Skeletal muscle satellite cell (primary cell): ENCODE measurements around the gene FARP1.

Experiments used
- H3K27me3 ChIP-seq: 2 replicates; pipeline ENCODE4 v1.7.0; 2013; ENCODE audit warnings: low read length; ENCODE audit not compliant: control insufficient read depth, insufficient read depth
- H3K36me3 ChIP-seq: 2 replicates; pipeline ENCODE4 v1.7.0; 2013; ENCODE audit warnings: mild to moderate bottlenecking, control low read depth, low read length; ENCODE audit not compliant: insufficient read depth
- H3K4me1 ChIP-seq: 2 replicates; pipeline ENCODE4 v1.7.0; 2013; ENCODE audit warnings: low read length; ENCODE audit not compliant: control insufficient read depth, insufficient read depth
- H3K4me2 ChIP-seq: 2 replicates; pipeline ENCODE4 v1.7.0; 2013; ENCODE audit warnings: mild to moderate bottlenecking, low read length
- H3K4me3 ChIP-seq: 2 replicates; pipeline ENCODE4 v1.7.0; 2013; ENCODE audit warnings: low read length
- H3K9ac ChIP-seq: 2 replicates; pipeline ENCODE4 v1.7.0; 2013; ENCODE audit warnings: mild to moderate bottlenecking, low read depth, low read length, moderate library complexity
- H3K9me3 ChIP-seq: replicated peaks from 2 replicates; pipeline ENCODE4 v1.7.0; 2013; ENCODE audit warnings: mild to moderate bottlenecking, control low read depth, low read length

FARP1 gene

GRCh38 chr13:98310485-98311199 is 167.7 kb downstream of the FARP1 start:
- Histone ChIP-seq H3K9ac (no peak overlapping the region), H3K36me3 (no peaks in the 10 kb centered on the region), H3K4me3 (no peak overlapping the region), H3K4me1 (no peaks in the 10 kb centered on the region), H3K9me3 (no peaks in the 10 kb centered on the region), H3K27me3 (no peaks in the 10 kb centered on the region), H3K4me2 (no peak overlapping the region)

DNA sequence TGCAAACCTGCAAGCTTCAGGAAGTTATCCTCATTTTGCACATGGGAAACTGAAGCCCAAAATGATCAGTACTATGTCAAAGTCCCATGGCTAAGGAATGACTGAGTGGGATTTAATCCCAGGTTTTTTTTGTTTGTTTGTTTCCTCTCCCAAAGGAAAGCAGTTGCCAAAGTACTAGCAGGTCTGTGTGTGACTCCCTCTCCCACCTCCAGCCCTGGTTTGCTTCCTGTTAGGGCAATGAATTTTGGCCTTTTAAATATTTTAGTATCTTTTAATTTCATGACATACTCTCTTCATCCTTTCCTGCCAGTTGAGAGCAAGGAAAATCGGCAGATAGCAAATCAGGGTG is 168.3 kb downstream of the FARP1 start:
- Histone ChIP-seq H3K4me3 (no peak overlapping the region), H3K9ac (no peak overlapping the region), H3K27me3 (no peaks in the 10 kb centered on the region), H3K9me3 (no peaks in the 10 kb centered on the region), H3K36me3 (no peaks in the 10 kb centered on the region), H3K4me2 (no peak overlapping the region), H3K4me1 (no peaks in the 10 kb centered on the region)

- Histone ChIP-seq H3K36me3 (no peaks in the 10 kb centered on the region), H3K4me1 (no peaks in the 10 kb centered on the region), H3K27me3 (no peaks in the 10 kb centered on the region), H3K4me3 (no peak overlapping the region), H3K4me2 (no peak overlapping the region), H3K9me3 (no peaks in the 10 kb centered on the region), H3K9ac (no peak overlapping the region)
Measured at GRCh38 chr13:98312606-98313005, 169.7 kb downstream of the FARP1 start.

- Histone ChIP-seq H3K36me3 (no peaks in the 10 kb centered on the region), H3K4me2 (no peak overlapping the region), H3K4me3 (no peak overlapping the region), H3K9me3 (no peaks in the 10 kb centered on the region), H3K9ac (no peak overlapping the region), H3K4me1 (no peaks in the 10 kb centered on the region), H3K27me3 (no peaks in the 10 kb centered on the region)
Measured at GRCh38 chr13:98313023-98313921, 170.4 kb downstream of the FARP1 start.

DNA sequence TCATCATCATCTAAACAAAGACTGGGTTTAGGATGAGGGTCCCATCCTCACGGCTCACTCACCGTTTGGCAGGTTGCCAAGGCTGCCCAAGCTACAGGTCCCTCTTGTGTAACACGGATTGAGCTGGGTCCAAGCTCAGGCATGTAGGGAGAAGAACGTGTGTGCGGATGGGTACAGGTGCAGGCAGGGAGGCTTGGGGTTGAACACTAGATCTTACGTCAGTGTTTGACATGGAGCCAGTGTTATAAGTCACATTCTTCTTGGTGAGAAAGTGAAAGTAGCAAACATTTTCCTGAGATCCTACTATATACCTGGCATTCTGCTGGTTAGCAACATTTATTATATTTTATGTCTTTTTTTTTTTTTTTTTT is 171.0 kb downstream of the FARP1 start:
- no peaks in the 10 kb centered on the region for H3K4me1 ChIP-seq
- no peaks in the 10 kb centered on the region for H3K36me3 ChIP-seq

DNA sequence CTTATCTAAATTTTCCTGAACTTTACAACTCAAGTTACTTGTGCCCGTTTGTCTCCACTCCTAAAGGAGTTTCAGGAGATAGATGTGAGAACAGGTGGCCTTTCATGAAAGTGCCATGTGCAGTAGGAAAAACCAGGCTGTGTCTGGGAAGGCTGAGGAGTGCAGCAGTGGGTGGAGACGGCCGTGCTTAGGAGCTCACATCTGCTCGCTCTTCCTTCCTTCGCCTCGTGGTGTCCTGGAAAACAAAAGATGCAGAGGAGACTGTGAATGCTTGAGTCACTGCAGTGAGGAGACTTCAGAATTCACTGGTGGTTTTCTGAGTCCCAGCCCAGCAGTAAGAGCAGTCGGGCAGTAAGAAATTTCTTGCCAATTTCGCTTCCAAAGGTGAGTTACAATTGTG is 172.6 kb downstream of the FARP1 start:
- Histone ChIP-seq H3K9me3 (no peaks in the 10 kb centered on the region), H3K36me3 (no peaks in the 10 kb centered on the region), H3K4me2 (no peak overlapping the region), H3K9ac (no peak overlapping the region), H3K4me3 (no peak overlapping the region), H3K27me3 (no peaks in the 10 kb centered on the region), H3K4me1 (no peaks in the 10 kb centered on the region)

More for the DNA sequence above, 171.0 kb downstream of the FARP1 start:
- H3K4me3 ChIP-seq = no peak overlapping the region
- H3K9me3 ChIP-seq = no peaks in the 10 kb centered on the region
- no peak overlapping the region for H3K9ac ChIP-seq
- H3K4me2 ChIP-seq = no peak overlapping the region
- H3K27me3 ChIP-seq = no peaks in the 10 kb centered on the region

GRCh38 chr13:98315902-98316301 is 173.0 kb downstream of the FARP1 start:
- Histone ChIP-seq H3K36me3 (no peaks in the 10 kb centered on the region), H3K27me3 (no peaks in the 10 kb centered on the region), H3K9ac (no peak overlapping the region), H3K9me3 (no peaks in the 10 kb centered on the region), H3K4me1 (no peaks in the 10 kb centered on the region), H3K4me3 (no peak overlapping the region), H3K4me2 (no peak overlapping the region)

DNA sequence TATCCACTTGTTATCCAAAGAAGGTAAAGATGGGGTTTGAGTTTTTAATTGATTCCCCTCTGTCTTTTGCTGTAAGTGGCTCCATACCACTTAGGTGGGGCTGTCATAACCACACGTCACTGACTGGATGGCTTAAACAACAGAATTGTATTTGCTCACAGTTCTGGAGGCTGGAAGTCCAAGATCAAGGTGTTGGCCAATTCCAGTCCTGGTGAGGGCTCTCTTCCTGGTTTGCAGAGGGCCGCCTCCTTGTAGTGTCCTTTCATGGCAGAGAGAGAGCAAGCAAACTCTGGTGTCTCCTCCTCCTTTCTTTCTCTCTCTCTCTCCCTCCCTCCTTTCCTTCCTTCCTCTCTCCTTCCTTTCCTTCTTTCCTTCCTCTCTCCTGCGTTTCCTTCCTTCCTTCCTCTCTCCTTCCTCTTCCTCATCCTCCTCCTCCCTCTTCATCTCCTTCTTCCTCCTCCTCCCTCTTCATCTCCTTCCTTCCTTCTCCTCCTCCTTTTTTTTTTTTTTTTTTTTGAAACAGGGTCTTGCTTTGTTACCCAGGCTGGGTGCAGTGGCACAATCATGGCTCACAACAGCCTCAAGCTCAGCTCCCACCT is 174.8 kb downstream of the FARP1 start:
- Histone ChIP-seq H3K9me3 (no peaks in the 10 kb centered on the region), H3K9ac (no peak overlapping the region), H3K4me1 (no peaks in the 10 kb centered on the region), H3K27me3 (no peaks in the 10 kb centered on the region), H3K4me2 (no peak overlapping the region), H3K4me3 (no peak overlapping the region), H3K36me3 (no peaks in the 10 kb centered on the region)

DNA sequence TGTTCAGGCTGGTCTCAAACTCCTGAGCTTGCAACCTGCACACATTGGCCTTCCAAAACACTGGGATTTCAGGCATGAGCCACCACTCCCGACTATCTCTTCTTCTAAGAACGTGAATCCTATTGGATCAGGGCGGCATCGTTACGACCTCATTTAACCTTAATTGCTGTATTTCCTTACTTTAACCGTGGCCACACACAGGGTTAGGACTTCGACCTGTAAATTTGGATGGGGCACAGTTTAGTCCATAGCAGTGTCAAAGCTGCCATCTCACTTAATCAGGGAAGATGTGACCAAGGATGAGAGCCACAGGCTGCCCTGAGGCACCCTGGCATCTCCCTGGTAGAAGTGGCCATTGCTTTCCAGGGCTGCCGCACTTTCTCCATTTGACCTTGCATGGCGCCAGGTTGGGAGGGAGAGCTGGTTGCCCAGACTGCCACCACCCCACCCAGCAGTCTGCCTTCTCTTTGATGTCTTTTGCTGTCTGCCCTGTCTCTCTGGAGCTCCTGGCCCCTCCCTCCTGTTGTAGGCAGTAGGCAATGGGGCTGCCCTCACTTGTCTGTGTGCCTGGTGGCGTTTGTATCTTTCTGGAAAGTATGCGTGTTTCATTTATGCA is 175.5 kb downstream of the FARP1 start:
- Histone ChIP-seq H3K36me3 (no peaks in the 10 kb centered on the region), H3K4me1 (no peaks in the 10 kb centered on the region), H3K4me3 (no peak overlapping the region), H3K9me3 (no peaks in the 10 kb centered on the region), H3K27me3 (no peaks in the 10 kb centered on the region), H3K4me2 (no peak overlapping the region), H3K9ac (no peak overlapping the region)

GRCh38 chr13:98320561-98321105 is 177.7 kb downstream of the FARP1 start:
- Histone ChIP-seq H3K27me3 (no peaks in the 10 kb centered on the region), H3K4me2 (no peak overlapping the region), H3K9ac (no peak overlapping the region), H3K36me3 (no peaks in the 10 kb centered on the region), H3K9me3 (no peaks in the 10 kb centered on the region), H3K4me3 (no peak overlapping the region), H3K4me1 (no peaks in the 10 kb centered on the region)

GRCh38 chr13:98321395-98321794 is 178.5 kb downstream of the FARP1 start:
- Histone ChIP-seq H3K27me3 (no peaks in the 10 kb centered on the region), H3K4me1 (no peaks in the 10 kb centered on the region), H3K9ac (no peak overlapping the region)

More at GRCh38 chr13:98321395-98321794, 178.5 kb downstream of the FARP1 start:
- no peak overlapping the region for H3K4me2 ChIP-seq
- H3K4me3 ChIP-seq = no peak overlapping the region
- H3K36me3 ChIP-seq = no peaks in the 10 kb centered on the region
- no peaks in the 10 kb centered on the region for H3K9me3 ChIP-seq
